ENCODE measurements around the gene DCK. TPM values are rescaled to one million over a fixed set of nuclear protein-coding genes. Genes with fewer than 3 reads are reported as not detected.
A peak's percentile ranks its signal among the peaks of the same experiment; 100 is the strongest.
"Not testable (repeated sequence)": the region's sequence is repeated elsewhere in the genome, so short reads cannot be mapped to it uniquely, and the experiment has no call there.

The DCK gene
- total and polyA plus RNA-seq, 8 donors, result 17.5 to 34.7 (median 31.8) TPM

GRCh38 chr4:71020611-71021010 lies 27.2 kb downstream of the DCK start:
- Histone ChIP-seq H3K9me3 (peaks cover 0 to 3% of the 10 kb centered on the region in 2 donors), H3K27me3 (no peaks in the 10 kb centered on the region), H3K36me3 (peaks cover 0 to 19% of the 10 kb centered on the region in 2 donors), H3K27ac (no peak overlapping the region), H3K4me3 (no peak overlapping the region), H3K4me1 (no peaks in the 10 kb centered on the region)
- DNase-seq (no peak), ATAC-seq (no peak)
- intact Hi-C loops (cut with DNase I), result no loop called here
- no peak for TF ChIP-seq CTCF (IDR thresholded peaks at IDR 0.05)

- intact Hi-C loops (cut with DNase I), result no loop called here
- Histone ChIP-seq H3K36me3 (peaks cover 0 to 39% of the 10 kb centered on the region in 2 donors), H3K4me3 (no peak overlapping the region), H3K27me3 (no peaks in the 10 kb centered on the region), H3K9me3 (no peaks in the 10 kb centered on the region), H3K27ac (no peak overlapping the region), H3K4me1 (peaks cover 0 to 4% of the 10 kb centered on the region in 2 donors)
- DNase-seq (no peak), ATAC-seq (no peak)
- no peak for TF ChIP-seq CTCF (IDR thresholded peaks at IDR 0.05)
Observed at GRCh38 chr4:71025654-71026053, 32.2 kb downstream of the DCK start.

- DNase-seq (peak in 1 of 4 donors; percentile 21), ATAC-seq (peak; percentile 79)
- TF ChIP-seq CTCF (IDR thresholded peaks at IDR 0.05), result no peak
- H3K27ac ChIP-seq, result no peak overlapping the region
- H3K4me3 ChIP-seq, result no peak overlapping the region
- H3K27me3 ChIP-seq, result no peaks in the 10 kb centered on the region
- H3K36me3 ChIP-seq, result peaks cover 0 to 39% of the 10 kb centered on the region in 2 donors
- H3K4me1 ChIP-seq, result peaks cover 0 to 4% of the 10 kb centered on the region in 2 donors
- no peaks in the 10 kb centered on the region for H3K9me3 ChIP-seq
- intact Hi-C loops (cut with DNase I), result no loop called here
Observed at GRCh38 chr4:71026086-71026485, 32.6 kb downstream of the DCK start.

- TF ChIP-seq CTCF (IDR thresholded peaks at IDR 0.05), result no peak
- no peak overlapping the region for H3K4me3 ChIP-seq
- intact Hi-C loops (cut with DNase I), result no loop called here
- no peaks in the 10 kb centered on the region for H3K27me3 ChIP-seq
- no peaks in the 10 kb centered on the region for H3K9me3 ChIP-seq
- H3K36me3 ChIP-seq, result peaks cover 0 to 48% of the 10 kb centered on the region in 2 donors
- DNase-seq, result no peak
- no peak for ATAC-seq
- H3K4me1 ChIP-seq, result peaks cover 0 to 4% of the 10 kb centered on the region in 2 donors
- H3K27ac ChIP-seq, result no peak overlapping the region
Observed at GRCh38 chr4:71027611-71028010, 34.2 kb downstream of the DCK start.

GRCh38 chr4:71029504-71029903 lies 36.1 kb downstream of the DCK start:
- intact Hi-C loops (cut with DNase I), result no loop called here
- Histone ChIP-seq H3K36me3 (peaks cover 0 to 45% of the 10 kb centered on the region in 2 donors), H3K27me3 (no peaks in the 10 kb centered on the region), H3K4me3 (no peak overlapping the region), H3K4me1 (peaks cover 0 to 4% of the 10 kb centered on the region in 2 donors), H3K27ac (no peak overlapping the region), H3K9me3 (no peaks in the 10 kb centered on the region)
- ATAC-seq, result no peak
- TF ChIP-seq CTCF (IDR thresholded peaks at IDR 0.05), result no peak
- no peak for DNase-seq

- H3K9me3 ChIP-seq; ATAC-seq; H3K4me1 ChIP-seq; H3K27me3 ChIP-seq; H3K27ac ChIP-seq; DNase-seq; H3K4me3 ChIP-seq; intact Hi-C loops (cut with DNase I): not testable (repeated sequence)
- H3K36me3 ChIP-seq, result peaks cover 0 to 65% of the 10 kb centered on the region in 2 donors
Observed at GRCh38 chr4:71032106-71032505, 38.7 kb downstream of the DCK start.

All from left lung (tissue), 10 donors.